RWPE1 (cell line): ENCODE data around the gene FAM171A1.

ENCODE experiments used
- CTCF ChIA-PET: fragments of 350-600 bp; sonication (Branson Sonifier 250); formaldehyde crosslinking; extraction: SDS; loops from one replicate; lab custom pipeline; 2021; lab: Yijun Ruan, JAX
- POLR2A ChIA-PET: fragments of 400-600 bp; formaldehyde crosslinking; extraction: SDS; loops from one replicate; lab custom pipeline; 2020; ENCODE audit warnings: antibody characterized with exemption; ENCODE audit not compliant: low non-redundant PET; lab: Yijun Ruan, JAX
- DNase-seq: peaks from one replicate; pipeline ENCODE4 v3.0.0; 2012; ENCODE audit warnings: low spot score
- H3K27ac ChIP-seq: fragments of 450-650 bp; 2 replicates; pipeline ENCODE4 v1.5.1; 2017
- TF ChIP-seq, protein P1 (sequence below): fragments of 450-650 bp; conservative IDR thresholded peaks from 2 replicates; pipeline ENCODE4 v1.5.1; 2017; ENCODE audit warnings: low read depth, mild to moderate bottlenecking

FAM171A1 gene

DNA sequence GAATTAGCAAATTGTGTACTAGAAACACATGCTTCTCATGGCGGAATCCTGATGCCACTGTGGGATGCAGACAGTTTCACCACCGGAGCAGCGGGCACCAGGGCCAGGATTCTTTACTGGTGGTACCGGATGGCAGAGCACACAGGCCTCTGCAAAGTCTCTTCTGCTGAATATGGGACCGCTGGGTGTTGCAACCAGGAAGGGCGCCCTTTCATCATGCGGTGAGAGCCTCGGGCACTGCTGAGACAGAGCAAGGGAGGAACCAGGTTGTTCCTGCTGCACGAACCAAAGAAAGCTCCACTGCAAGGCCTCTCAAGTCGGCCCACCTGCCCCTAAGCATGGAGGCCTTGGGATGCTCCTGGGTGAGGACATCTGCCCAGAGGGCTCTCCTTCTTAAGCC lies 145.6 kb downstream of the FAM171A1 start:
- no peak overlapping the region for H3K27ac ChIP-seq
- DNase-seq = no peak
- TF ChIP-seq, protein P1, sequence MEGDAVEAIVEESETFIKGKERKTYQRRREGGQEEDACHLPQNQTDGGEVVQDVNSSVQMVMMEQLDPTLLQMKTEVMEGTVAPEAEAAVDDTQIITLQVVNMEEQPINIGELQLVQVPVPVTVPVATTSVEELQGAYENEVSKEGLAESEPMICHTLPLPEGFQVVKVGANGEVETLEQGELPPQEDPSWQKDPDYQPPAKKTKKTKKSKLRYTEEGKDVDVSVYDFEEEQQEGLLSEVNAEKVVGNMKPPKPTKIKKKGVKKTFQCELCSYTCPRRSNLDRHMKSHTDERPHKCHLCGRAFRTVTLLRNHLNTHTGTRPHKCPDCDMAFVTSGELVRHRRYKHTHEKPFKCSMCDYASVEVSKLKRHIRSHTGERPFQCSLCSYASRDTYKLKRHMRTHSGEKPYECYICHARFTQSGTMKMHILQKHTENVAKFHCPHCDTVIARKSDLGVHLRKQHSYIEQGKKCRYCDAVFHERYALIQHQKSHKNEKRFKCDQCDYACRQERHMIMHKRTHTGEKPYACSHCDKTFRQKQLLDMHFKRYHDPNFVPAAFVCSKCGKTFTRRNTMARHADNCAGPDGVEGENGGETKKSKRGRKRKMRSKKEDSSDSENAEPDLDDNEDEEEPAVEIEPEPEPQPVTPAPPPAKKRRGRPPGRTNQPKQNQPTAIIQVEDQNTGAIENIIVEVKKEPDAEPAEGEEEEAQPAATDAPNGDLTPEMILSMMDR = no peak
- CTCF ChIA-PET = no interaction called here
- POLR2A ChIA-PET = no interaction called here

DNA sequence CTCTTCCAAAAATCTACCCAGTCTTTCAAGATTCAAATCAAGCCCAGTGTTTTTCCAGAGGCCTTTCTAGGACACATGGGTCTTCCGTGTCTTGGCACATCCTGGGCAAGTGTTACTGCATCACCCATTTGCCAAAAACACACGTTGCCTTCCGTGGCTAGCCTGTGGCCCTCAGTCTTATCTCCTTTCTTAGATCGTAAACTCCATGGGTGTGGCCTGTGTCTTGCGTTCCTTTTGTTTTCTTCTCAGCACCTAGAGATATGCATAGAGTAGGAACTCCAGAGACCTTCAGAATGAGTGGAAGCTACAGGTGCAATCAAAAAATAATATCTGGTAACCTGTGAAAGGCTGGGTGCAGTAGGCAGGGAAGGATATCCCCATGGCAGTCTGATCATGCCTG lies 146.1 kb downstream of the FAM171A1 start:
- ChIA-PET CTCF (interaction anchor here (0.6 kb wide), 1 partner anchor 1984 kb away, joined by 3 read pairs; no protein-coding TSS in a partner anchor), POLR2A (no interaction called here)
- no peak overlapping the region for H3K27ac ChIP-seq
- DNase-seq = no peak
- TF ChIP-seq, protein P1 = no peak

DNA sequence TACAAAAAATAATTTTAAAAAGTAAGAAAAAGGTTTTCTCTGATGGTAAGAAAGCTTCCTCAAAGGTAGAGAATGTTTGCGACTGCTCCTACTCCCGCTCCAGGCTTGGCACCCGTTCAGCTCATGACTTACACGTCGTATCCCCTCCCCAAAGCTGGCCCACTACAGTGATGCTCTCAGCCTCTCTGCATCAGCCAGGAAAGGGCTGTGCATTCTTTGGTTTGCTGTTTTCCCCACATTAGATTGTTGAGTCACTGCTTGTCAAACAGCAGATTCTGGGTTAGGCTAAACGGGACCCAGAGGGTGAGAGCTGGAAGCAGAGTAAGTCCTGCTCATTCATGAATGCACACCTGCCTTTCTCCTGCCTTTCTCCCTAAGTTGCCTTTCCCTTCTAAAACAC lies 147.9 kb downstream of the FAM171A1 start:
- no peak for DNase-seq
- no peak overlapping the region for H3K27ac ChIP-seq
- TF ChIP-seq, protein P1 = no peak
- POLR2A ChIA-PET = no interaction called here
- CTCF ChIA-PET = no interaction called here

DNA sequence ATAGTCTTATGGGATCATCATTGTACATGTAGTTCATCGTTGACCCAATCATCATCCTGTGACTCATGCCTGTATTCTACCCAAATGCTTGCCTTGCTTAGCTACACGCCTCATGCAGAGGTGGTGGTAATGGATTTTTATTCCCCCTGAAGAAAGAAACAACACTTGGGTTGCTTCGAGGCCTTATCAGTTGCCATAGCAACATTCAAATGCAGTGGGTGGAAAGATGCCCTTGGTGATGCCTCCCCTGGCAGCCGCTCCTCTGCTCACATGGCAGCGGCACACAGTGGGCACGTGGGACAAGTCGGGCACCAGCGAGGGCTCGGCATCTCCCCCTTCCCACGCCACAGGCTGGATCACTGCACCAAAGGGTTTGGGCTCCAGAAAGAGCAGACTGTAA lies 148.6 kb downstream of the FAM171A1 start:
- no peak for DNase-seq
- POLR2A ChIA-PET = no interaction called here
- H3K27ac ChIP-seq = no peak overlapping the region
- TF ChIP-seq, protein P1 = no peak
- CTCF ChIA-PET = no interaction called here

DNA sequence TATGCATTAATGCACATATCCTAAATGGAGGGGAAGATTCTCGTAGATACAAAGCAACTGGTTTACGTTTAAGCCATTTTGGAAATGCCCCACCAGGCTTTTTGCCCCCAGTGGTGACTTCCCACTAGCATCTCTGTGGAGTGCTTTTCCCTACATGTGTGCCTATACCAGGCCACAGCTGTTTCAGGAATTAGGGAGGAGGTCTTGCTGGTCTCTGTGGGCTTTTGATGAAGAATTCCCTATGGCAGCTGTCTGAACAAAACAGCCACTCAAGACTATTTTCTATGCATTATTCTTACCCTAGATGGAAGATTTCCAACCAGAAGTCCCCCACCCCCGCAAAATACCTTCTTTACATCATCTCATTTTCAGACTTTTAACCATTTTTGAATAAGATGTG lies 150.6 kb downstream of the FAM171A1 start:
- ChIA-PET CTCF (no interaction called here), POLR2A (no interaction called here)
- TF ChIP-seq, protein P1 = no peak
- DNase-seq = no peak
- no peak overlapping the region for H3K27ac ChIP-seq

DNA sequence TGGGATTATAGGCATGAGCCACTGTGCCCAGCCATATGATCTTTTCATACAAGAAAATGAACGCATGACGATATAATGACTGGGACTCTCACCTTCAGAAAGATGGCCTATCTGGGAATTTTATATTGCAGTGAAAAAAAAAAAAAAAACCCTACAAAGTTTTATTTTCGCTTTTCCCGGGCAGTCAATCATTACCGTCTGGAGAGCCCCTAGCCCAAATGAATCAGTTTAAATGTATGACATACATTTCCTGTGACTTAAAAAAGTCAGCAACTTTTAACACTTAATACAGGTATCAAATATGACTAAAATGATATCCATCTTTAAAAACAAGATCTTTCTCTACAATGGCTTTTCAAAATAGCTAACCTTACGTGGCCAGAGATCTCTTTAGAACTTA lies 154.4 kb downstream of the FAM171A1 start:
- ChIA-PET CTCF (no interaction called here), POLR2A (no interaction called here)
- DNase-seq = no peak
- no peak overlapping the region for H3K27ac ChIP-seq
- TF ChIP-seq, protein P1 = no peak

DNA sequence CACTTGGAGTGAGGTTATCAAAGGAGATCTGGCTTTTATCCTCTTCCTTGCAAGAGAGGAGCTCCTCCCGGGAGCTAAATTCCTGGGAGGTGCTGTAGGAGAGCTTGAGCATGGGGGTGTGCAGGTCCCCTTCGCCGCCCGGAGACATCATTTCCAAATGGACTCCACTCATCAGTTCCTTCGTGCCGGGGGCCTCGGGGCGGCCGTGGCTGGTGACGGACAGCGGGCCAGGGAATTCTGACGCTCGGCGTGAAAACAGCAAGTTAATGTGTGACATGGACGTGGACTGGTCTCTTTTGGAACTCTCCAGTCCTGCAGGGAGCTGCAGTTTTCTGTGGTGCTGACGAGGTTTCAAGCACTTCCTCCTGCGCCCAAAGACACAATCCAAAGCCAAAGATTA lies 156.9 kb downstream of the FAM171A1 start:
- TF ChIP-seq, protein P1 = no peak
- POLR2A ChIA-PET = no interaction called here
- CTCF ChIA-PET = no interaction called here
- no peak overlapping the region for H3K27ac ChIP-seq
- DNase-seq = no peak
